ENCODE data around the gene KIF14.

DNA sequence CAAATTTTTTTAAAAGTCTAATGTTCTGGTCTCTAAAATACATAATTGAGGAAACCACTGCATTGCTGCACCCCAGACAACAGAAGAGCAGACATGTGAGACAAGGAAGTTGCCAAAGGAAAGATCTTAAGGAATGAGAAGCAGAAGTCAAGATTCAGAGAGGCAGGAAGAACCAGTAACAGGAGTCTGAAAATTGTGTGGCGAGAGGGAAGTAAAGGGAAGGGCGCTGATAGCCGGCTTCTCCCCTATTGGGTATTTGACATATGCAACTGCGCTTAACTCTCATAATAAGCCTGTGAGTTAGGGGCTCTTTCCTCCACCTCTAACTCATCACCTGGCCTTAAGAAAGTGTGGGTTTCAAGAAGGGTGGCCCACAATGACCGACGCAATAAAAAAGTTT, 21.9 kb upstream of the KIF14 start:
- TF ChIP-seq, protein P1, sequence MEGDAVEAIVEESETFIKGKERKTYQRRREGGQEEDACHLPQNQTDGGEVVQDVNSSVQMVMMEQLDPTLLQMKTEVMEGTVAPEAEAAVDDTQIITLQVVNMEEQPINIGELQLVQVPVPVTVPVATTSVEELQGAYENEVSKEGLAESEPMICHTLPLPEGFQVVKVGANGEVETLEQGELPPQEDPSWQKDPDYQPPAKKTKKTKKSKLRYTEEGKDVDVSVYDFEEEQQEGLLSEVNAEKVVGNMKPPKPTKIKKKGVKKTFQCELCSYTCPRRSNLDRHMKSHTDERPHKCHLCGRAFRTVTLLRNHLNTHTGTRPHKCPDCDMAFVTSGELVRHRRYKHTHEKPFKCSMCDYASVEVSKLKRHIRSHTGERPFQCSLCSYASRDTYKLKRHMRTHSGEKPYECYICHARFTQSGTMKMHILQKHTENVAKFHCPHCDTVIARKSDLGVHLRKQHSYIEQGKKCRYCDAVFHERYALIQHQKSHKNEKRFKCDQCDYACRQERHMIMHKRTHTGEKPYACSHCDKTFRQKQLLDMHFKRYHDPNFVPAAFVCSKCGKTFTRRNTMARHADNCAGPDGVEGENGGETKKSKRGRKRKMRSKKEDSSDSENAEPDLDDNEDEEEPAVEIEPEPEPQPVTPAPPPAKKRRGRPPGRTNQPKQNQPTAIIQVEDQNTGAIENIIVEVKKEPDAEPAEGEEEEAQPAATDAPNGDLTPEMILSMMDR (IDR thresholded peaks at IDR 0.05 in 4 of 5, conservative IDR thresholded peaks at IDR 0.05 in 1 of 5): no peak
- no peak for TF ChIP-seq POLR2A (IDR thresholded peaks at IDR 0.05)
